SU-DHL-6 (cell line): ENCODE data around the gene MAPK6.
A peak's percentile ranks its signal among the peaks of the same experiment; 100 is the strongest.

ENCODE experiments used
- H2AFZ ChIP-seq: fragments of 200-600 bp; sonication (generic); 2 replicates; pipeline ENCODE4 v1.6.1; 2014; ENCODE audit warnings: low read depth, mild to moderate bottlenecking, moderate library complexity, mixed read lengths, antibody characterized with exemption, low read length; ENCODE audit not compliant: severe bottlenecking
- H3F3A ChIP-seq: fragments of 200-600 bp; shearing (Covaris generic); 2 replicates; pipeline ENCODE4 v1.6.0; 2016; ENCODE audit warnings: antibody characterized with exemption, mild to moderate bottlenecking; ENCODE audit not compliant: insufficient read depth
- H3K27ac ChIP-seq: fragments of 200-600 bp; sonication (generic); 2 replicates; pipeline ENCODE4 v1.5.1; 2016; ENCODE audit warnings: low read depth, mild to moderate bottlenecking, low read length, moderate library complexity, mixed read lengths
- H3K27me3 ChIP-seq: fragments of 200-600 bp; sonication (generic), shearing (Covaris generic); 2 replicates; pipeline ENCODE4 v1.6.0; 2014; ENCODE audit warnings: mild to moderate bottlenecking, low read length
- H3K36me3 ChIP-seq: fragments of 200-600 bp; sonication (generic); 2 replicates; pipeline ENCODE4 v1.6.1; 2014; ENCODE audit warnings: mild to moderate bottlenecking, low read length, mixed read lengths
- H3K4me2 ChIP-seq: fragments of 300-600, 200-600 bp; shearing (Covaris generic), sonication (generic); 2 replicates; pipeline ENCODE4 v1.6.0; 2014; ENCODE audit warnings: low read length, low read depth, mild to moderate bottlenecking; ENCODE audit not compliant: poor library complexity, severe bottlenecking
- H3K4me3 ChIP-seq: fragments of 200-600 bp; sonication (generic); 2 replicates; pipeline ENCODE4 v1.5.1; 2014; ENCODE audit warnings: antibody characterized with exemption, low read length, mild to moderate bottlenecking, mixed read lengths; ENCODE audit not compliant: insufficient read depth, poor library complexity, severe bottlenecking
- H3K79me2 ChIP-seq: fragments of 200-600 bp; sonication (generic); 2 replicates; pipeline ENCODE4 v1.6.1; 2014; ENCODE audit warnings: mild to moderate bottlenecking, low read length, moderate library complexity; ENCODE audit not compliant: insufficient read depth
- H3K9ac ChIP-seq: fragments of 200-600 bp; sonication (generic); 2 replicates; pipeline ENCODE4 v1.7.0; 2014; ENCODE audit warnings: mild to moderate bottlenecking, low read length
- H3K9me2 ChIP-seq: fragments of 200-600 bp; sonication (generic); replicated peaks from 2 replicates; pipeline ENCODE4 v1.6.1; 2014; ENCODE audit warnings: low read length; ENCODE audit not compliant: insufficient read depth
- H3K9me3 ChIP-seq: fragments of 200-600 bp; sonication (generic); 2 replicates; pipeline ENCODE4 v1.6.1; 2014; ENCODE audit warnings: low read length, mixed read lengths; ENCODE audit not compliant: insufficient read depth
- H4K20me1 ChIP-seq: fragments of 200-600 bp; sonication (generic); 2 replicates; pipeline ENCODE4 v1.6.1; 2014; ENCODE audit warnings: low read depth, mild to moderate bottlenecking, antibody characterized with exemption, low read length, moderate library complexity, mixed read lengths
- EZH2phosphoT487 ChIP-seq: fragments of 200-600 bp; sonication (generic), shearing (Covaris generic); conservative IDR thresholded peaks from 2 replicates; pipeline ENCODE4 v1.6.1; 2018; ENCODE audit warnings: mild to moderate bottlenecking, antibody characterized with exemption, low read length, moderate library complexity, mixed read lengths
- TF ChIP-seq, protein P1 (sequence below): fragments of 200-600 bp; sonication (generic); IDR thresholded peaks from one replicate; pipeline ENCODE4 v1.5.1; 2017; ENCODE audit warnings: antibody characterized with exemption, mild to moderate bottlenecking, low read length, moderate library complexity; ENCODE audit not compliant: insufficient read depth, poor library complexity, severe bottlenecking

The MAPK6 gene

DNA sequence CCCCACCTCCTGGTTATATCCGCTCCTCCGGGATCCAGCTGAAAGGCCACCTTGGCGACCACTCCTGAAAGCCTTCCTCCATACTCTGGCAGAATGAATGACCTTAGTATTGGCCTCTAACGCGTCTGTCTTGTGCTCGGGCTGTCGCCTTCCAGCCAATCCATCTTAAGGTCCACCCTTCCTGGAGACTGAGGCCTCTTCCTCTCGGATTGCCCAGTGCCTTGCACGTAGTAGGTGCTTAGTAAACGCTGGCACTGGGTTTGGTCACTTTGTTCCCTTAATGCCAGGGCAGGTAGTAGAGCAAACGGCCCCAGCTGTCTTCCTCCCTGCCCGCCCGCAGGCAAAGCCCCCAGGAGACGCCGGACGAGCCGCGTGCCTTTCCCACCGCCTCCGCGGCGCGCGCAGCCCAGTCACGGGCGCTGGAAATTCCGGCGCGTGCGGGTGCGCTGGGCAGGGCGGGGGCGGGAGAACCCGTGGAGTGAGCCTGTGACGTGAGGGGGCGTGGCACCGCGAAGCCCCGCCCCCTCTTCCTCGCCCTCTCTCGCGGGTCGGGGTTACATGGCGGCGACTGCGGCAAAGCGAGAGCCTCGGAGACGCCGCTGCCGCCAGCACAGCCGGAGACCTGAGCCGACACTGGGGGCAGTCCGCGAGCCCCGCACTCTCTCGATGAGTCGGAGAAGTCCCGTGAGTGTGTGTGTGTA lies at the start of gene MAPK6:
Gene MAPK6 (plus strand): TSS at position 527 of the 701 bp plus-strand sequence. CDS start 27,242 bp downstream, outside the sequence.
- peak within 1 kb of the TSS; percentile 83 for H3K4me3 ChIP-seq
- peaks cover 17% of the 10 kb centered on the region for H3F3A ChIP-seq
- TF ChIP-seq, protein P1, sequence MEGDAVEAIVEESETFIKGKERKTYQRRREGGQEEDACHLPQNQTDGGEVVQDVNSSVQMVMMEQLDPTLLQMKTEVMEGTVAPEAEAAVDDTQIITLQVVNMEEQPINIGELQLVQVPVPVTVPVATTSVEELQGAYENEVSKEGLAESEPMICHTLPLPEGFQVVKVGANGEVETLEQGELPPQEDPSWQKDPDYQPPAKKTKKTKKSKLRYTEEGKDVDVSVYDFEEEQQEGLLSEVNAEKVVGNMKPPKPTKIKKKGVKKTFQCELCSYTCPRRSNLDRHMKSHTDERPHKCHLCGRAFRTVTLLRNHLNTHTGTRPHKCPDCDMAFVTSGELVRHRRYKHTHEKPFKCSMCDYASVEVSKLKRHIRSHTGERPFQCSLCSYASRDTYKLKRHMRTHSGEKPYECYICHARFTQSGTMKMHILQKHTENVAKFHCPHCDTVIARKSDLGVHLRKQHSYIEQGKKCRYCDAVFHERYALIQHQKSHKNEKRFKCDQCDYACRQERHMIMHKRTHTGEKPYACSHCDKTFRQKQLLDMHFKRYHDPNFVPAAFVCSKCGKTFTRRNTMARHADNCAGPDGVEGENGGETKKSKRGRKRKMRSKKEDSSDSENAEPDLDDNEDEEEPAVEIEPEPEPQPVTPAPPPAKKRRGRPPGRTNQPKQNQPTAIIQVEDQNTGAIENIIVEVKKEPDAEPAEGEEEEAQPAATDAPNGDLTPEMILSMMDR: no peak
- no peak for TF ChIP-seq EZH2phosphoT487
- no peaks in the 10 kb centered on the region for H3K9me3 ChIP-seq
- no peaks in the 10 kb centered on the region for H3K9me2 ChIP-seq
- H3K36me3 ChIP-seq: no peaks in the 10 kb centered on the region
- H3K9ac ChIP-seq: peak within 1 kb of the TSS; percentile 65
- peaks cover 43% of the 10 kb centered on the region for H3K79me2 ChIP-seq
- no peaks in the 10 kb centered on the region for H3K27me3 ChIP-seq
- H3K27ac ChIP-seq: peak within 1 kb of the TSS; percentile 83
- peak within 1 kb of the TSS; percentile 66 for H2AFZ ChIP-seq
- H3K4me2 ChIP-seq: peak within 1 kb of the TSS; percentile 97
- H4K20me1 ChIP-seq: 0 out of 2 replicates have a peak, but pooled peaks cover 6% of the 10 kb centered on the region

DNA sequence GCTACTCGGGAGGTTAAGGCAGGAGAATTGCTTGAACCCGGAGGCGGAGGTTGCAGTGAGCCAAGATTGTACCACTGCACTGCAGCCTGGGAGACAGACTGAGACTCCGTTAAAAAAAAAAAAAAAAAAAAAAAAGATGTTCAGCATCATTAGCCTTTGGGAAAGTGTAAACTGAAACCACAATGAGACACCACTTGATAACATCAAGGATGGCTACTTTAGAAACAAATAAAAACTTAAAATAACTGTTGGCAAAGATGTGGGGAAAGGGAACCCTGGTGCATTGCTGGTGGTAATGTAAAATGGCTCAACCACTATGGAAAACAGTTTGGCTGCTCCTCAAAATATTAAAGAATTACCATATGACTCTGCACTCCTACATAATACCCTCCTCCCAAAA lies 49.3 kb upstream of the MAPK6 start:
- Histone ChIP-seq H3K79me2 (peaks cover 68% of the 10 kb centered on the region), H2AFZ (no peak overlapping the region), H4K20me1 (no peaks in the 10 kb centered on the region), H3K9me2 (no peaks in the 10 kb centered on the region), H3K9me3 (no peaks in the 10 kb centered on the region), H3F3A (no peaks in the 10 kb centered on the region), H3K27ac (no peak overlapping the region), H3K4me2 (peak overlapping the region; percentile 71), H3K9ac (peak overlapping the region; percentile 94; the same call in 1 of the 2 replicates), H3K4me3 (no peak overlapping the region), H3K27me3 (no peaks in the 10 kb centered on the region), H3K36me3 (peaks cover under 1% of the 10 kb centered on the region; the same call in 1 of the 2 replicates)
- TF ChIP-seq, protein P1: no peak
- TF ChIP-seq EZH2phosphoT487: no peak

DNA sequence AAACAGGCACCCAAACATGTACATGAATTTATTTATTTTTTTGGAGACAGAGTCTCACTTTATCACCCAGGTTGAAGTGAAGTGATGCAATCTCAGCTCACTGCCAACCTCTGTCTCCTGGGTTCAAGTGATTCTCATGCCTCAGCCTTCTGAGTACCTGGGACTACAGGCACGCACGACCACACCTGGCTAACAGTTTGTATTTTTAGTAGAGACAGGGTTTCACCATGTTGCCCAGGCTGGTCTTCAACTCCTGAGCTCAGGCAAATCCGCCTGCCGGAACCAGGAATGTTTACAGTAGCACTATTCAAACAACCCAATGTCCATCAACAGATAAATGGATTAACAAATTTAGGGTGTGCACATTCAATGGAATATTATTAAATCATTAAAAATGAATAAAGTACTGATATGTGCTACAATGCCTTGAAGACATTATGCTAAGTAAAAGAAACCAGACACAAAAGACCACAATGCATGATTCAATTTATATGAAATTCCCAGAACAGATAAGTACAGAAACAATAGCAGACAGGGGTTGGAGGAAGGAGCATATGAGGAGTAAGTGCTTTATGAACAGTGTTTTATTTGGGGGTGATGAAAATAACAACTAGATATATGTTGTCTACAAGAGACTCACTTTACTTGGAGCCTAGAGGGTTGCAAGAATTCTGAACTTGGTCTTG lies 48.7 kb upstream of the MAPK6 start:
- TF ChIP-seq EZH2phosphoT487: no peak
- TF ChIP-seq, protein P1: no peak
- Histone ChIP-seq H3K27ac (no peak overlapping the region), H3K36me3 (no peaks in the 10 kb centered on the region), H3F3A (no peaks in the 10 kb centered on the region), H3K9ac (peak overlapping the region; percentile 94), H3K4me2 (peak overlapping the region; percentile 71), H4K20me1 (no peaks in the 10 kb centered on the region), H3K27me3 (no peaks in the 10 kb centered on the region), H3K9me3 (no peaks in the 10 kb centered on the region), H3K9me2 (no peaks in the 10 kb centered on the region), H2AFZ (no peak overlapping the region), H3K4me3 (peak overlapping the region; percentile 88), H3K79me2 (peaks cover 62% of the 10 kb centered on the region)
